Cerebellar cortex (tissue), 1 donor: ENCODE data around the gene EFHC2.

Experiments used
- DNase-seq: peaks from one replicate; pipeline ENCODE4 v3.0.0-alpha.2; 2015; ENCODE audit warnings: low spot score

The EFHC2 gene

GRCh38 chrX:44147130-44147529 is 196.3 kb downstream of the EFHC2 start:
- no peak for DNase-seq

DNA sequence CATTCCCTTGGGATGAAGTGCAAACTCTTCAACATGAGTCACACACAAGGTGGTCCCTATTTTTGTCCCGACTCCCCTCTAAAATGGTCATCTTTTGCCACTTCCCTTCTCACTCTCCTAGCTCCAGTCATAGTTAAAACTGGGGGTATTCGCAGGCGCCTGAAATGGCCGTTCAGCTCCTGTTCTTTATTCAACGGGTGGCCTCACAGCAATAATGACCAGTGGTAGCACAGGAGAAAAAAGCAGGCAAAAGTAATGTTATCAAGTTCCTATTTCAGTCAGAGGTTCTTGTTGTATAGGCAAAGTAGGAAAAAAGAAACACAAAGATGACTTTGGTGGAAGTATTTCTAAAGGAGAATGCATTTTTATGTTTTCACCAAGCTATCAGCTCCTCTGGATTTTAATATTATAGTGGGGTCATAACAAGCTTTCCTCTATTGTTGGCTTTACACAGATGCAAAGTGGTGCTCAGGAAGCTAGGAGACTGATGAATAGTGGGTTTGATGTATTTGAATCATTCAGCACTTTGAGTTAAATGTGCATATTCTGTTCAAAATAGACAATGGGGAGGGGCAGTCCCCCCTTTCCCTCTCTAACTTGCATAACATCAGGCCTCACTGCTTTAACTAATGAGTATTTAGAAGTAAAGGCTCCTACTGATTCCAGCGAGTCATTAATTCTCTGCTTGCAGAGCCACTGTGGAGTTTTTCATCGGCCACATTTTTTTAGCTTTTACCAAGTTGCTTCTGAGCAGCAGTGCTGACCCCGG is 199.1 kb downstream of the EFHC2 start:
- DNase-seq, result no peak

DNA sequence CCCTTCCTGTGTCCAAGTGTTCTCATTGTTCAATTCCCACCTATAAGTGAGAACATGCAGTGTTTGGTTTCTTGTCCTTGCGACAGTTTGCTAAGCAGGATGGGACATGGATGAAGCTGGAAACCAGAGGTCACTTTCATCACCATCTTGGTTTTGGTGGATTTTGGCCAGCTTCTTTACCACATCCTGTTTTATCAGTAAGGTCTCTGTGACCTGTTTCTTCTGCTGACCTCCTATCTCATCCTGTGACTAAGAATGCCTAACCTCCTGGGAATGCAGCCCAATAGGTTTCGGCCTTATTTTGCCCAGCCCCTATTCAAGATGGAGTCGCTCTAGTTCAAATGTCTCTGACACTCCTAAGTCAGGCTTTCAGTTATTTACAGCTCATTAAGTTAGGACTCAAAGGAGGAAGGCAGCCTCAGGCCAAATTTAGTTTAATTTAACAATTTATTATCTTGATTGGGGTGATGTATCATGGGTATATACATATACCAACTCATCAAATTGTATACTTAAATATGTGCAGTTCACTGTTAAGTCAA is 200.3 kb downstream of the EFHC2 start:
- no peak for DNase-seq

DNA sequence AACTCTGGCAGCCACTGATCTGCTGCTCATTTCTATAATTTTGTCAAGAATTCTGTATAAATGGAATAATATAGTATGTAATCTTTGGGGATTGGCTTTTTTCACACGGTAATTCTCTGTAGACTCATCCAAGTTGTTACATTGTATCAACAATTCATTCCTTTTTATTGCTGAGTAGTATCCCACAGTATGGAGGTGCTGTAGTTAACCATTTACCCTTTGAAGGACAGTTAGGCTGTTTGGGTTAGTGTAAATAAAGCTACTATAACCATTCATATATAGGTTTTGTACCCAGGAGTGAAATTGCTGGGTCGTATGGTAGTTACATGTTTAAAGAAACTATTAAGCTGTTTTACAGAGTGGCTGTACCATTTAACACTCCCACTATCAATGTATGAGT is 213.3 kb downstream of the EFHC2 start:
- DNase-seq, result no peak

- DNase-seq, result no peak
These were observed 230.1 kb downstream of the EFHC2 start for GRCh38 chrX:44113337-44113736.

GRCh38 chrX:44106864-44107263 is 236.6 kb downstream of the EFHC2 start:
- DNase-seq, result no peak

GRCh38 chrX:44105228-44105913 is 238.1 kb downstream of the EFHC2 start:
- peak; percentile 6 for DNase-seq

DNA sequence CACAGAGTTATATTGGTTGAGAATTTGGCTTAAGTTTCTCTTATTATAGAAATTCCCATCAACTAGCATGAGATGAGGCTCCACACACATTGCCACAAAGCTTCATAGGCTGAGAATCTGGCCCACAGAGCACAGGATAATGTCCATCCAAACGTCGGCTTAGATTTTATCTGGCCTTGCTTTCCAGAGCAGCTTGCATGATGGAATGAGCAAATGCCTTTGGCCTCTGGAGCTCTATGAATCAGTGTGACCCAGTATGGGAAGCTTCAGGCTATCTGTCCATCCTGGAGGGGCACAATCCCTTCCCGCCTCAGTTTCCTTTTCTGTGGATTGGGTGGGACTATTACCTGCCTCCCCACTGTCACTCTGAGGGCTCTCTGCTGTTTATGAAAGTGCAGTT is 238.8 kb downstream of the EFHC2 start:
- DNase-seq, result peak; percentile 42

GRCh38 chrX:44101281-44101680 is 242.2 kb downstream of the EFHC2 start:
- DNase-seq, result no peak

GRCh38 chrX:44099366-44099765 is 244.1 kb downstream of the EFHC2 start:
- no peak for DNase-seq
